Activated naive CD8-positive, alpha-beta T cell treated with anti-CD3 and anti-CD28 coated beads for 36 hours (primary cell): ENCODE data around the gene ATG2A. TPM values are rescaled to one million over a fixed set of nuclear protein-coding genes. Genes with fewer than 3 reads are reported as not detected.

ENCODE experiments used
- DNase-seq: peaks from one replicate; pipeline ENCODE4 v3.0.0; 2021
- H3K27ac Mint-ChIP-seq: one replicate; pipeline ENCODE4 v1.8.0; 2022; ENCODE audit warnings: mild to moderate bottlenecking, moderate library complexity, mixed read lengths
- H3K27me3 Mint-ChIP-seq: one replicate; pipeline ENCODE4 v1.8.0; 2022; ENCODE audit warnings: mild to moderate bottlenecking, mixed read lengths
- H3K36me3 Mint-ChIP-seq: one replicate; pipeline ENCODE4 v1.8.0; 2021; ENCODE audit warnings: mild to moderate bottlenecking, mixed read lengths
- H3K4me1 Mint-ChIP-seq: one replicate; pipeline ENCODE4 v1.8.0; 2021; ENCODE audit warnings: mixed read lengths
- H3K4me3 Mint-ChIP-seq: one replicate; pipeline ENCODE4 v1.8.0; 2022; ENCODE audit warnings: mild to moderate bottlenecking, moderate library complexity, mixed read lengths
- H3K9me3 Mint-ChIP-seq: one replicate; pipeline ENCODE4 v1.8.0; 2022; ENCODE audit warnings: mixed read lengths
- total RNA-seq, 2 experiments: library from RNA; stranded (reverse); gene quantifications; one replicate each; pipeline ENCODE4 v1.2.3, GENCODE V29; 2021

Gene ATG2A
- total RNA-seq, 2 experiments from 2014 or later: 17.3 to 18.0 TPM

DNA sequence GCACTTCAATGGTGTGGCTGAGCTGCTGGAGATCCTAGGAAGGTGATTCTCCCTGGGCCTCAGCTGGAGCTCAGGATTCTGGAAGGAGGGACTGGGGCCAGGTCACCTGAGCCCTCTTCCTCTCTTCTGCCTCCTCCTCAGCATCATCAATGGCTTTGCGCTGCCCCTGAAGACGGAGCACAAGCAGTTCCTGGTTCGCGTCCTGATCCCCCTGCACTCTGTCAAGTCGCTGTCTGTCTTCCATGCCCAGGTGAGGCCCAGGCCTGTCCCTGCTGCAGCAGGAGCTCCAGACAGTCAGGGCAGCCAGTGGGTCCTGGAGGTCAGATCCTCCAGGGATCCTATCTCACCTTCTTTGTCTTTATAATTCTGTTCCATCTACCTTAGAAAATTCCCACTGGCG, 13.3 kb upstream of the ATG2A start:
- Mint-ChIP-seq H3K4me1 (peaks cover under 1% of the 10 kb centered on the region), H3K36me3 (peaks cover 2% of the 10 kb centered on the region), H3K27ac (no peak overlapping the region), H3K4me3 (no peak overlapping the region), H3K9me3 (no peaks in the 10 kb centered on the region), H3K27me3 (no peaks in the 10 kb centered on the region)
- no peak for DNase-seq

DNA sequence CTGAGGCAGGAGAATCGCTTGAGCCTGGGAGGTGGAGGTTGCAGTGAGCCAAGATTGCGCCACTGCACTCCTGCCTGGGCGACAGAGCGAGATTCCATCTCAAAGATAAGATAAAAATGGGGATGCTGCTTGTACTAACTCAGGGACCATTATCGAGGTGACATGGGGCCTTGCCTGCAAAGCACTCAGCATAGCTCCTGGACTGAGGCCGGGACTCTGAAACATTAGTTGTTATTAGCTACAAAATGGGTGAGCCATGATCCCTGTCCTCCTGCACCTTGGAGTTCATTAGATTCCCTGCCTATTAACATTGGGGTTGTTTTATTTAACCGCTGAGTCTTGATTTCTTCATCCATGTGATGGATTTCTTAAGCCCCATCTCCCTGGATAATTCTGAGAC, 12.6 kb upstream of the ATG2A start:
- Mint-ChIP-seq H3K27me3 (no peaks in the 10 kb centered on the region), H3K36me3 (peaks cover 2% of the 10 kb centered on the region), H3K4me3 (no peak overlapping the region)

DNA sequence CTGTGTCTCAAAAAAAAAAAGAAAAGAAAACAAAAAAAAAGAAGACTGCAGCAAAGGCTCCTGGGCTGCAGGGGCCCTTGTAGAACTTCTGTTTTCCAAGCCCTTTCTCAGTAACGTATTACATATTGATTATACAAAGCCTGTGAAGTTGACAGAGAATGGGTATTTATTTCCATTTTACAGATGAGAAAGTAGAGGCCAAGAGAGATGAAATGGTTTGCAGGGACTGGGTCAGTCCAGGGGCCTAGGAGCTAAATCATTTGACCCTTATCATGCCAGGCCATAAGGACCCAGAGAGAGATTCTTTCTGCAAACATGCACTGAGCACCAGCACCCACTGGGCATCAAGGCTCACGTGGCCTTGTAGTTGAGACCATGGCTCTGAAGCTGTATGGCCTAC, 11.9 kb upstream of the ATG2A start:
- peaks cover 2% of the 10 kb centered on the region for H3K36me3 Mint-ChIP-seq
- H3K27me3 Mint-ChIP-seq: no peaks in the 10 kb centered on the region

More for the DNA sequence above, 12.6 kb upstream of the ATG2A start:
- peaks cover 5% of the 10 kb centered on the region for H3K4me1 Mint-ChIP-seq
- DNase-seq: no peak
- H3K27ac Mint-ChIP-seq: no peak overlapping the region
- H3K9me3 Mint-ChIP-seq: no peaks in the 10 kb centered on the region

DNA sequence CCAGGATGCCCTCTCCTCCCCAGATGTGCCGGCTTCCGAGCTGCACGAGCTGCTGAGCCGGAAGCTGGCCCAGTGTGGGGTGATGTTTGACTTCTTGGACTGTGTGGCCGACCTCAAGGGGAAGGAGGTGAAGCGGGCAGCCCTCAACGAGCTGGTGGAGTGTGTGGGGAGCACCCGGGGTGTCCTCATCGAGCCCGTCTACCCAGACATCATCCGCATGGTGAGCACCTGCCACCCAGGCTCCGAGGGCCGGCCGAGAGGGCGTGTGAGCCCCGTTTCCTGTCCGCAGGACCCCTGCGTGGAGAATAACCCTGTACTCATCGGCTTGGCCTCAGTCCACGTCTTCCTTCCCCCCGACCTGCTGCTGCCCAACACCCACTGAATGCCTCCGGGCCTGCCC, 9.7 kb upstream of the ATG2A start:
- Mint-ChIP-seq H3K27ac (no peak overlapping the region), H3K4me3 (no peak overlapping the region), H3K27me3 (no peaks in the 10 kb centered on the region), H3K4me1 (peaks cover 13% of the 10 kb centered on the region), H3K9me3 (no peaks in the 10 kb centered on the region), H3K36me3 (peaks cover 2% of the 10 kb centered on the region)
- DNase-seq: no peak

More for the DNA sequence above, 11.9 kb upstream of the ATG2A start:
- no peak for DNase-seq
- Mint-ChIP-seq H3K27ac (no peak overlapping the region), H3K4me1 (peaks cover 8% of the 10 kb centered on the region), H3K4me3 (no peak overlapping the region), H3K9me3 (no peaks in the 10 kb centered on the region)

DNA sequence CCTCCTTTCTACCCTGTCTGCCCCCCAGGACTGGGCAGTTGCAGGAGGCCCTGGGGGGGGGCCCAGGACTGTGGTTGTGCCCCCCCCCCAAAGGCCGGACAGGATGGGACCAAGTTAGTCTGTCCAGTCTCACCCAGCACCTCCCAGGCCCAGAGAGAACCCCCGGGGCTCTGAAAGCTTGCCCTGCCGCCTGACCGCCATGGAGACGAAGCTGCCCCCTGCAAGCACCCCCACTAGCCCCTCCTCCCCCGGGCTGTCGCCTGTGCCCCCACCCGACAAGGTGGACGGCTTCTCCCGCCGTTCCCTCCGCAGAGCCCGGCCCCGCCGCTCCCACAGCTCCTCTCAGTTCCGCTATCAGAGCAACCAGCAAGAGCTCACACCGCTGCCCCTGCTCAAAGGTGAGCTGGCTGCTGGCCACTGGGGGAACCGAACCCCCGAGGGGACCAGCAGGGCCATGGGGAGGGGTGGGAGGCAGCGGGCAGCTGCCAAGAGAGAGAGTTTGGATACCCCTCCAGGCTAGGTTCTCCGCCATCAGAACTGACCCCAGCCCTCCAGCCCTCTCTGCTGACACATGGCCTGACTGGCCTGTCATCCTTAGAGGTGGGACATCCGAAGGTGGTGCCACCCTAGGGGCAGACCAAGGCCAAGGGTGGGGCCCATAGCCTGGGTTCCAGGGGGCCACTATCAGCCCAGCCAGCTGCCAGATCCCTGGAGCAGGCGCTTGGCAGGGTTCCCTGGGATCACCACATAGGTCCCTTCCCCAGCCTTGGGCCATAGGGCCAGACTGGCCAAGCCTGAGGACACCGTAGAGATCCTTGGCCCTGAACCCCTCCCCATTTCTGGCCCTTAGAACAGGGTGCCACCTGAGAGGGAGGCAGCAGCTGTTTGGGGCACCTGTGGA, 8.8 kb upstream of the ATG2A start:
- Mint-ChIP-seq H3K36me3 (peaks cover 2% of the 10 kb centered on the region), H3K27me3 (no peaks in the 10 kb centered on the region), H3K9me3 (no peaks in the 10 kb centered on the region), H3K4me1 (peaks cover 13% of the 10 kb centered on the region), H3K4me3 (peak overlapping the region; percentile 91), H3K27ac (no peak overlapping the region)
- no peak for DNase-seq

DNA sequence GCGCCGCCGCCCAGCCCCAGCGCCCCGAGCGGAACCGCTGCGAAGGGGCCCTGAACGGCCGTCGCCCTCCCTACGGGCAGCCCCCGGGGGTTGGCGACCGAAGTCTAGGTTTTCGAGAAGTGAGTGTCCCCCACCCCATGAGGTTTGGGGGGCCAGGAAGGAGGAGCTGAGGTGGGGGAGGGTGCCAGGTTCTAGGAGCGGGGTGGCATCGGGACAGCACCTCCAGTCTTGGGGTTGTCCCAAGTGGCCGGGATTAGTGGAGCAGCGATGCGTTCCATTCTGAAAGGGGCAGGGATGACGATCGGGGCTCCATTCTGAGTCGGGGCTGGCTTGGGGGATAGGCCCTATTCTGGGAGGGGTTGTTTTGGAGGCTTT, 7.9 kb upstream of the ATG2A start:
- Mint-ChIP-seq H3K27me3 (no peaks in the 10 kb centered on the region), H3K4me1 (peaks cover 13% of the 10 kb centered on the region), H3K36me3 (peaks cover 2% of the 10 kb centered on the region), H3K27ac (peak overlapping the region; percentile 16), H3K9me3 (no peaks in the 10 kb centered on the region), H3K4me3 (peak overlapping the region; percentile 91)
- DNase-seq: no peak

DNA sequence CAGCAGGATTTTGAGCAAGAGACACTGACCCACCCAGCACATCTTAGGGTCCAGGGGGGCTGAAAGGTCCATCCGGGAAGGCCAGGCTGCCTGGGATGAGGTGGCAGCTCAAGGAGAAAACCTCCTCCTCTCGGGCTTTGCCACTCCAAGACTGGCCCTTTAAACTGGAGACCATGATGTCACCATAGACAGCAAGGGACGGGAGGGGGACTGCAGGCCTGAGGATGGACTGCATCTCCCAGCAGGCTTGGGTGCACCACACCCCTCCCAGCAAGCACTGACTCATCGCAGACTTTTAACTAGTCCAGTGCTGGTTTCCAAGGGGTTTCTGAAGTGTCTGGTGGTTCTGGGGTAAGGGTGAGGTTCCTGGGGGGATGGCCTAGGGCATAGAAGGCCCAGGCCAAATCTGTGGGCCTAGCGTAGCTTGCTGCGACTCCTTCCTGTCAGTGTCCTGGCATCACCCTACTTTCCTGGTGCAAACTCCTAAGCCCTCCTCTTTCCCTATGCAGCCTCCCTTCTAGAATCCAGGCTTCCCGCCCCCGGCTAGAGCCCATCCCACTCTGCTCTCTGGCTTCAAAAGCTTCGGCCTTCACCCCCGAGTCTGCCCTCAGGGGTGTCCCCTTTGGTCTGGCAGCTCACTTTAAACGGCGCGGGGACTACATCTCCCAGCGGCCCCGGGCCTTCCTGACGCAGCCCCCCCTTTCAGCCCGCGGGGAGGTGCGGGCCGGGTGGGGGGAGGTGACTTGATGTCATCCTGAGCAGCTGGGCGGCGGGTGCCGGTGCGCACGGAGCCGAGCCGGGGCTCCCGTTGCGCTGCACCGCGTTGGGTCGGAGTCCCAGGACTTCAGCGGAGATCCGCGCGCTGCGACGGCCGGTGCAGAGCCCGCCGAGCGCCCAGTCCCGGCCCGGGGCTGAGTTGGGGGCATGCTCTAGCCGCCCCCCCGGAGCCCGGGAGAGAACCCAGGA, 7.2 kb upstream of the ATG2A start, which contains the start of gene PPP2R5B:
Gene PPP2R5B (plus strand): TSS at position 746 of the 966 bp plus-strand sequence. CDS start 1,046 bp downstream, outside the sequence.
- peak; percentile 89 for DNase-seq
- Mint-ChIP-seq H3K27ac (peak within 1 kb of the TSS; percentile 98), H3K4me3 (peak within 1 kb of the TSS; percentile 91), H3K9me3 (no peaks in the 10 kb centered on the region), H3K4me1 (peaks cover 13% of the 10 kb centered on the region), H3K36me3 (peaks cover under 1% of the 10 kb centered on the region), H3K27me3 (no peaks in the 10 kb centered on the region)

DNA sequence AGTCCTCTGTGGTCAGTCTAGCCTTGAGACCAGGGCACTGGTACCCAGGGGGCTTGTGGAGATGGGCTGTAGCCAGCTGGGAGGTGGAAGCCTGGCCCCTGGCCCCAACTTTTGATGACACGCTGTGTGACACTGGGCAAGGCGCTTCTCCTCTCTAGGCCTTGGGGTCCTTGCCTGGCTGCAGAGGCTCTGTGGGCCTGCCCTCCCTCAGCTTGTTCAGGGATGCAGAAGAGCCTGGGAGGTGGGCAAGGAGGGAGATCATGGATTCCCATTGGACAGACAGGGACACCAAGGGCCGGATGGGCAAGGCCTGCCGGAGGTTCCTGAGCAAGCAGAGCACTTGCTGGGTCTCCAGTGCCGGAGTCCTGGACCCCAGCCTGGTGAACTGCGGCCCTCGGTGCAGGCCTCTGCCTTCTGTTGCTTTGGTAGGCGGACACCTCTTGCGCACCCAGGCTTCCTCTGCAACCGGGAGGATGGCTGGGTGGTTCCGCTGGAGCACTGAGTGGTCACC, 6.2 kb upstream of the ATG2A start:
- H3K27ac Mint-ChIP-seq: no peak overlapping the region
- no peak overlapping the region for H3K4me3 Mint-ChIP-seq
- no peaks in the 10 kb centered on the region for H3K27me3 Mint-ChIP-seq
- H3K36me3 Mint-ChIP-seq: no peaks in the 10 kb centered on the region
- H3K9me3 Mint-ChIP-seq: no peaks in the 10 kb centered on the region
- no peak for DNase-seq
- peaks cover 13% of the 10 kb centered on the region for H3K4me1 Mint-ChIP-seq

DNA sequence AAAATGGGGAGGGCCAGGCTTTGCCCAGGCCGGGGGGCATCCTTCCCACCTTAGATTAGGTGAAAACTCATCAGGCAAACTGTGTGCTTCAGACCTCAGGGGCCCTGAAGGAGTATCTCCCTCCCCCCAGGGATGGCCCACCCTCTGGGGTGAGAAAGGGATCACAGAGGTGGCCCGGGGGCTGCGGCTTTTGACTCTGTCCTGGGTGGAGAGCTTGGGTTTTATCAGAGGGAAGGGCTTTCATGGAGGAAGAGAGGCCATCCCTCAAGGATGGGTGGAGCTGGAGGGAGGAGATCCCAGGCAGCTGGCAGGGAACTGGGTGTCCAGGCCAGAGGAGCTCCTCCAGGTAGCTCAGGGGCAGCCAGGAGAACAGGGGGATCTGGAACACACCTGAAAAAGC, 4.4 kb upstream of the ATG2A start:
- Mint-ChIP-seq H3K9me3 (no peaks in the 10 kb centered on the region), H3K4me1 (peaks cover 22% of the 10 kb centered on the region), H3K27ac (no peak overlapping the region), H3K36me3 (no peaks in the 10 kb centered on the region), H3K4me3 (no peak overlapping the region), H3K27me3 (no peaks in the 10 kb centered on the region)
- DNase-seq: no peak

DNA sequence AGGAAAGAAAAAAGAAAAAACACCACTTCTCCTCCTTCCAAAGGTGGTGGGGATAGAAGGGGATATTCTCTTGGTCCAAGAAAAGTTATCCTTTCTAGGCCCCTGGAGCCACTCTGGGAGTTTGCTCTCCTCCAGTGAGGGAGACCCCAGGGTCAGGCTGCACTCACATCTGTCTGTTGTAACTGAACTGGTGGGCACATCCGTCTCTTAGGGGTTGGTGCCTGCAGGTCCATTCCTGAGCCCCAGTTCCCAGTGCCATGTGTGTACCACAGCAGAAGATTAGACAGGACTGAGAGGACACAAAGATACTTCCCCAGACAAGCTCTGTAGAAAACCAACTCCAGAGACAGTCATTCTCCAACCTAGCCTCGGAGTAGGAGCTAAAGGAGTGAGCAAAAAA, 3.1 kb upstream of the ATG2A start:
- Mint-ChIP-seq H3K27me3 (no peaks in the 10 kb centered on the region), H3K4me1 (peaks cover 29% of the 10 kb centered on the region), H3K9me3 (no peaks in the 10 kb centered on the region), H3K27ac (no peak overlapping the region), H3K36me3 (no peaks in the 10 kb centered on the region), H3K4me3 (no peak overlapping the region)
- DNase-seq: no peak

DNA sequence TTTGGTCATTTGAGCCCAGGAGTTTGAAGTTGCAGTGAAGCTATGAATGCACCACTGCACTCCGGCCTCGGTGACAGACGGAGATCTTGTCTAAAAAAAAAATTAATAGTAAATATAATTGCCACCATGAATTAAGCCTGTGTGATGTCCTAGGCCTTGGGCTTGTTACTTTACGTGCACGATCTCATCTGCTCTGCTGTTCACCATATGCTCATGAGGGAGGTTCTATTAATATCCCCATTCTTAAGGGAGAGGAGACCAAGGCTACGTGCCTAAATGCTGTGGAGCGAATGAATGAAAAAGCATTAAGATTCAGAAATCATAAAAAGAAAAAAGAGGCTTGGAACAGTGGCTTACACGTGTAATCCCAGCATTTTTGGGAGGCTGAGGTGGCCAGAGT, 2.6 kb upstream of the ATG2A start:
- DNase-seq: no peak
- no peaks in the 10 kb centered on the region for H3K36me3 Mint-ChIP-seq
- H3K9me3 Mint-ChIP-seq: no peaks in the 10 kb centered on the region
- no peak overlapping the region for H3K4me3 Mint-ChIP-seq
- H3K4me1 Mint-ChIP-seq: peaks cover 27% of the 10 kb centered on the region
- H3K27ac Mint-ChIP-seq: no peak overlapping the region
- H3K27me3 Mint-ChIP-seq: no peaks in the 10 kb centered on the region

DNA sequence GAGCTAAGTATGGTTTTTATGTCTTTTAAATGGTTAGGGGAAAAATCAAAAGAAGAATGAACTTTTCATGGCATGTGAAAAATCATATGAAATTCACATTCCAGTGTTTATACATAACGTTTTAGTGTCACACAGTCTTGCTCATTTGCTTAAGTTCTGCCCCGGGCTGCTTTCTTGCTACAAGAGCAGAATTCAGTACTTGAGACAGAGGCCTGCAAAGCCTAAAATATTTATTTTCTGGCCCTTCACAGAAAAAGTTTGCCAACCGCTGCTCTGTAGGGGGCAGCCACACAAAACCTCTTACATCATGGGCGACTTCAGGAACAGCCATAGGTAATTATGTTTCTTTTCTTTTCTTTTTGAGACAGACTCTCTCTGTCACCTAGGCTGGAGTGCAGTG, 1.0 kb upstream of the ATG2A start:
- Mint-ChIP-seq H3K27me3 (no peaks in the 10 kb centered on the region), H3K9me3 (no peaks in the 10 kb centered on the region), H3K36me3 (no peaks in the 10 kb centered on the region), H3K27ac (peak overlapping the region; percentile 85), H3K4me1 (peaks cover 21% of the 10 kb centered on the region), H3K4me3 (peak overlapping the region; percentile 88)
- DNase-seq: no peak

DNA sequence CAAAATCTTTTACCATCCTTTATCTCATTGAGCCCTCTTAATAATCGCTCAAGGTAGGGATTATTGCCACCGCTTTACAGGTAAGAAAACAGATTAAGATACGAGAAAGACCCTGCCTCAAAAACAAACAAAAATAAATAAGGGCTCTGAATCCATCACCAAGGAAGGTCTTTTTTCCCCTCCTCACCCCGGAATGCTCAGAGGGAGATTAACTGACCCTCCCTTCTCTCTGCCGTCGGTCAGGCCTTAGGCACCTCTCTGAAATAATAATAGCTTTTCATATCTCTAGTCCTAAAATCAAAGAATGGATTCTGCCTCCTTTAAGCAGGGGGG, 620 bp upstream of the ATG2A start:
- DNase-seq: no peak

DNA sequence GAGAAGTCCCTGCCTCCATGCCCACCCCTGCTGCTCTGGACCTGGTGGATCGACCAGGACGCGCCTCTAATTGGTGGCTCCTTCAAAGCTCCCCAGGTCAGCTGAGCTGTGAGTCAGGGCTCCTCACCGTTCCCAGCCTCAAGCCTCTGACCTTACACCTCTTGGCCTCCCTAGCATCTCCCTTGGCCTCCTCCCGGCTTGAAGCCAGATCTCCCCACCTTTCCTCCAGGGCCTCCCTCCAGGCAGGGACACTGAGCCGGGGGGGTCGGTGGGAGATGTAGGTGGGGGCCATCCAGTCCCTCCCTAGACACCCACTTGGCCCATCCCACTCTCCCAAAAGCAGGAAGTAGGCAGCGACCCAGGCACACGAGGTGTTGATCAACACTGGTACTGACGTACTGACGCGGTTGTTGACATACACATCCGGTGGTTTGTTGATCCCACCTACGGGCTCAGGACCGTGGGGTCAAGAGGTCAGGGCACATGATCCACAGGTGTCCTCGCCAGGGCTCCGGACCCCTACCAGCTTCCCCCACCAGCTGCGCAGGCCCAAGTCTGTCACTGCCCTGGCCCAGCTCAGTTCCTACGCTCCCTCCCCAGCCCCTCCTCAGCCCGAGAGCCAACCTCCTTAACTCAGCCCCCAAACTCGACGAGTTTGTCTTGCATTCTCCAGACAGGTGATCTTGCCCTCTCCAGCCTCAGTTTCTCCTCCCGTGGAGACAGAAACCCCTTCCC, 802 bp downstream of the ATG2A start:
- H3K4me1 Mint-ChIP-seq: peaks cover 21% of the 10 kb centered on the region
- H3K27ac Mint-ChIP-seq: peak overlapping the region; percentile 84
- no peaks in the 10 kb centered on the region for H3K27me3 Mint-ChIP-seq
- H3K4me3 Mint-ChIP-seq: peak overlapping the region; percentile 88
- peaks cover 6% of the 10 kb centered on the region for H3K36me3 Mint-ChIP-seq
- H3K9me3 Mint-ChIP-seq: no peaks in the 10 kb centered on the region
- peak; percentile 31 for DNase-seq

More for the DNA sequence above, 620 bp upstream of the ATG2A start:
- H3K9me3 Mint-ChIP-seq: no peaks in the 10 kb centered on the region
- H3K36me3 Mint-ChIP-seq: peaks cover 2% of the 10 kb centered on the region
- peak overlapping the region; percentile 85 for H3K27ac Mint-ChIP-seq
- peaks cover 21% of the 10 kb centered on the region for H3K4me1 Mint-ChIP-seq
- no peaks in the 10 kb centered on the region for H3K27me3 Mint-ChIP-seq
- H3K4me3 Mint-ChIP-seq: peak overlapping the region; percentile 88
